Activated naive CD8-positive, alpha-beta T cell treated with anti-CD3 and anti-CD28 coated beads, Interleukin-2, amount 50 U/mL, for 16 hours (primary cell): ENCODE results near the gene SOX4.

Source experiments
- DNase-seq: peaks from one replicate; pipeline ENCODE4 v3.0.0-alpha.2; 2020; ENCODE audit warnings: low read depth, low spot score

SOX4 gene

GRCh38 chr6:21593927-21594415 lies 420 bp downstream of the SOX4 start:
- no peak for DNase-seq

- no peak for DNase-seq
Observed at GRCh38 chr6:21594416-21595281, 1.1 kb downstream of the SOX4 start.

- no peak for DNase-seq
Observed at GRCh38 chr6:21595285-21596144, 2.0 kb downstream of the SOX4 start.

- DNase-seq, result no peak
Observed at GRCh38 chr6:21596145-21596948, 2.8 kb downstream of the SOX4 start.

- DNase-seq, result no peak
Observed at GRCh38 chr6:21596949-21597682, 3.6 kb downstream of the SOX4 start.

- no peak for DNase-seq
Observed at GRCh38 chr6:21597801-21598673, 4.5 kb downstream of the SOX4 start.

- no peak for DNase-seq
Observed at GRCh38 chr6:21598674-21599023, 5.1 kb downstream of the SOX4 start.

GRCh38 chr6:21599051-21599696 lies 5.6 kb downstream of the SOX4 start:
- DNase-seq, result no peak

GRCh38 chr6:21601339-21601923 lies 7.9 kb downstream of the SOX4 start:
- DNase-seq, result no peak

- no peak for DNase-seq
Observed at GRCh38 chr6:21601932-21602390, 8.4 kb downstream of the SOX4 start.

GRCh38 chr6:21603082-21603952 lies 9.8 kb downstream of the SOX4 start:
- DNase-seq, result no peak

- DNase-seq, result no peak
Observed at GRCh38 chr6:21604081-21604480, 10.5 kb downstream of the SOX4 start.

- no peak for DNase-seq
Observed at GRCh38 chr6:21605166-21605565, 11.6 kb downstream of the SOX4 start.

GRCh38 chr6:21608601-21609000 lies 15.1 kb downstream of the SOX4 start:
- DNase-seq, result no peak

- no peak for DNase-seq
Observed at GRCh38 chr6:21609881-21610329, 16.4 kb downstream of the SOX4 start.

- DNase-seq, result no peak
Observed at GRCh38 chr6:21610341-21610740, 16.8 kb downstream of the SOX4 start.

GRCh38 chr6:21611485-21611884 lies 17.9 kb downstream of the SOX4 start:
- DNase-seq, result no peak
